AG04449 (cell line): ENCODE measurements around the gene SLC17A7.

Experiments
- CTCF ChIA-PET: fragments of 350-600 bp; formaldehyde crosslinking; extraction: SDS; loops from one replicate; lab custom pipeline; 2021; ENCODE audit warnings: antibody characterized with exemption; lab: Yijun Ruan, JAX
- POLR2A ChIA-PET: fragments of 400-600, 350-600 bp; formaldehyde crosslinking; extraction: SDS; loops from one replicate; lab custom pipeline; 2020; ENCODE audit warnings: antibody characterized with exemption, inconsistent platforms; lab: Yijun Ruan, JAX
- DNase-seq: peaks from one replicate; pipeline ENCODE4 v3.0.0-alpha.2; 2010; ENCODE audit warnings: low read depth, low spot score
- H3K4me3 ChIP-seq: 2 replicates; pipeline ENCODE4 v1.5.1; 2011; ENCODE audit warnings: low read depth, mild to moderate bottlenecking, control low read depth, low read length
- TF ChIP-seq, protein P1 (sequence below): IDR thresholded peaks from one replicate; pipeline ENCODE4 v1.5.1; 2011; ENCODE audit warnings: mild to moderate bottlenecking, moderate library complexity, low read length, control low read depth, inconsistent platforms; ENCODE audit not compliant: insufficient read depth; ENCODE audit errors: missing control alignments

Gene SLC17A7

DNA sequence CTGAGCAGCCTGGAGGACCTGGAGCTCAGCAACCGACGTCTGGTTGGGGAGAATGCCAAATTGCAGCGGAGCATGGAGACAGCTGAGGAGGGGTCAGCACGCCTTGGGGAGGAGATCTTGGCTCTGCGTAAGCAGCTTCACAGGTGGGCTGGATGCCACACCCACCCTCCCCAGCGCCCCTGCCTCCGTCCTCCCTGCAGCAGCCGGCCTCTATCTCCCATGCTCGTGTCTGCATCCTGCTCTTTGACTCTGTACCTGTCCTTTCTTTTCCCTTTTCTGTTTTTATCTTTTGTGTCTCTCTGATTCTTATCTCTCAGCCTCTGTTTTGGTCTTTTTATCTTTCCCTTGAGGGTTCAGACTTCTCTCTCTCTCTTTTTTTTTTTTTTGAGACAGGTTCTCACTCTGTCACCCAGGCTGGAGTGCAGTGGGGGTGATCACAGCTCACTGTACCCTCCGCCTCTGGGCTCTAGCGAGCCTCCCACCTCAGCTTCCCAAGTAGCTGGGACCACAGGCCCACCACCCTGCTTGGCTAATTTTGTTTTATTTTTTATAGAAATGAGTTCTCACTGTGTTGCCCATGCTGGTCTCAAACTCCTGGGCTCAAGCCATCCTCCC, 43.2 kb downstream of the SLC17A7 start:
- H3K4me3 ChIP-seq: no peak overlapping the region
- TF ChIP-seq, protein P1, sequence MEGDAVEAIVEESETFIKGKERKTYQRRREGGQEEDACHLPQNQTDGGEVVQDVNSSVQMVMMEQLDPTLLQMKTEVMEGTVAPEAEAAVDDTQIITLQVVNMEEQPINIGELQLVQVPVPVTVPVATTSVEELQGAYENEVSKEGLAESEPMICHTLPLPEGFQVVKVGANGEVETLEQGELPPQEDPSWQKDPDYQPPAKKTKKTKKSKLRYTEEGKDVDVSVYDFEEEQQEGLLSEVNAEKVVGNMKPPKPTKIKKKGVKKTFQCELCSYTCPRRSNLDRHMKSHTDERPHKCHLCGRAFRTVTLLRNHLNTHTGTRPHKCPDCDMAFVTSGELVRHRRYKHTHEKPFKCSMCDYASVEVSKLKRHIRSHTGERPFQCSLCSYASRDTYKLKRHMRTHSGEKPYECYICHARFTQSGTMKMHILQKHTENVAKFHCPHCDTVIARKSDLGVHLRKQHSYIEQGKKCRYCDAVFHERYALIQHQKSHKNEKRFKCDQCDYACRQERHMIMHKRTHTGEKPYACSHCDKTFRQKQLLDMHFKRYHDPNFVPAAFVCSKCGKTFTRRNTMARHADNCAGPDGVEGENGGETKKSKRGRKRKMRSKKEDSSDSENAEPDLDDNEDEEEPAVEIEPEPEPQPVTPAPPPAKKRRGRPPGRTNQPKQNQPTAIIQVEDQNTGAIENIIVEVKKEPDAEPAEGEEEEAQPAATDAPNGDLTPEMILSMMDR: no peak
- DNase-seq: no peak
- ChIA-PET POLR2A (interaction anchor here (0.6 kb wide), 1 partner anchor 26 kb away, joined by 3 read pairs; no protein-coding TSS in a partner anchor), CTCF (interaction anchor here (1.2 kb wide), 1 partner anchor 172 kb away, joined by 4 read pairs; no protein-coding TSS in a partner anchor)

DNA sequence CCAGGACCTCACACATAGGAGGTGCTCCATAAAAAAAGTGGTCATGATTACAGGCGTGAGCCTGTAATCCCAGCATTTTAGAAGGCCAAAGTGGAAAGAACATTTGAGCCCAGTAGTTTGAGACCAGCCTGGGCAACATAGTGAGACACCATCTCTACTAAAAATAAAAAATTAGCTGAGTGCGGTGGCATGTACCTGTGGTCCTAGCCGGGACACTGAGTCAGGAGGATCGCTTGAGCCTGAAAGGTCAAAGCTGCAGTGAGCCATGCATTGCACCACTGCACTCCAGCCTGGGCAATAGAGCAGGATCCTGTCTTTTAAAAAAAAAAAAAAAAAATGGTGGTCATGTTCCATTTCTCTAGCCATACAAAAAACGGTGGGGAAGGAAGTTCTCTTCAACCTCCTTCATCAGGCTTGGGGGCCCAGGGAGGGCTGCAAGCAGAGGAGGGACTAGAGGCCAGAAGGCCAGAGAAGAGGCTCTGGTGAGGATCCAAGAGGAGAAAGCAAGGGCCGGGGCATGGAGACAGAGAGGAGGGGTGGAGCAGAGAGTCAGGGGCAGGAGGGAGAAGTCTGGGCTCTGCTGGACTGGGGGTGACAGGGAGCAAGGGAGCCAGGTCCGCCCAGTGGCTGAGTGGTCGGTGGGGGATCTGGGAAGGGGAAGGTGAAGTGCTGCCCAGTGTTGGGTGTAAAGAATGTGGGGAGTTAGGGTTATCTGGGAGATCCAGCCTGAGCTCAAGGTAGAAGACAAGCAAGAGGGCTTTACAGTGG, 44.4 kb downstream of the SLC17A7 start:
- H3K4me3 ChIP-seq: no peak overlapping the region
- POLR2A ChIA-PET: no interaction called here
- CTCF ChIA-PET: interaction anchor here (1.2 kb wide), 1 partner anchor 171 kb away, joined by 4 read pairs; no protein-coding TSS in a partner anchor
- no peak for DNase-seq
- TF ChIP-seq, protein P1: no peak

DNA sequence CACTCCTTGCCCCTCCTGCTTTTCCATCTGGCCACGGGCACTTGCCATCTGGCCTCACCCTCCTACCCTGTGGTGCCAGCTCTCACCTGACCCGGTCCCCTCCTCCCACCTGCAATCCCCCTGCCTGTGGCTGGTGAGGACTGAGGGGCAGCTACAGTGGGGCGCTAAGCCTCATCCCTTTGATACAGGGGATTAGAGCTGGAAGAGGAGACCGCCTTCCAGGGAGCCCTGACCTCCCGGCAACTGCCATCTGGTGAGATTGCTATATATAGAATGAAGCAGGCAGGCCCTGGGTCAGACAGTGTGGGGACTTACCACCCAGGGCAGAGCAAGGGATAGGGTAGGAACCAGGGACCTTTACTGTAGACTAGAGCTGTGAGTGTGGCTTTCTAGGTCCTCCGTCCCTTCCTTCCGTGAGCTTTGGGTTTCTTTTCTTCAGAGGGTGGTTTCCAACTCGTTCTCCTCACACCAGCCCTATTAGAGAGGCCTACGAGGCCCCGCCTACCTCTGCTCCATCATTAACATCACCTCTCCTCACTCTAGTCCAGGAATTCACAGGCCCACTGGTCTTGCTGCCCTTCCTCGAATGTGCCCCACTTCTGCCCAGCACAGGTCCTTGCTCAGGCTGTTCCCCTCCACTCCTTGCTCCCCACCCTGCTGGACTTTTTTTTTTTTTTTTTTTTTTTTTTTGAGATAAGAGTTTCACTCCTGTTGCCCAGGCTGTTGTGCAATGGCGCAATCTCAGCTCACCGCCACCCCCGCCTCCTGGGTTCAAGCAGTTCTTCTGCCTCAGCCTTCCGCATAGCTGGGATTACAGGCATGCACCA, 45.5 kb downstream of the SLC17A7 start:
- no peak for DNase-seq
- H3K4me3 ChIP-seq: no peak overlapping the region
- TF ChIP-seq, protein P1: no peak
- POLR2A ChIA-PET: no interaction called here
- CTCF ChIA-PET: interaction anchor here (0.6 to 2.3 kb wide), 4 partner anchors 10 to 174 kb away, joined by 3 to 8 read pairs (median 4); no protein-coding TSS in a partner anchor

DNA sequence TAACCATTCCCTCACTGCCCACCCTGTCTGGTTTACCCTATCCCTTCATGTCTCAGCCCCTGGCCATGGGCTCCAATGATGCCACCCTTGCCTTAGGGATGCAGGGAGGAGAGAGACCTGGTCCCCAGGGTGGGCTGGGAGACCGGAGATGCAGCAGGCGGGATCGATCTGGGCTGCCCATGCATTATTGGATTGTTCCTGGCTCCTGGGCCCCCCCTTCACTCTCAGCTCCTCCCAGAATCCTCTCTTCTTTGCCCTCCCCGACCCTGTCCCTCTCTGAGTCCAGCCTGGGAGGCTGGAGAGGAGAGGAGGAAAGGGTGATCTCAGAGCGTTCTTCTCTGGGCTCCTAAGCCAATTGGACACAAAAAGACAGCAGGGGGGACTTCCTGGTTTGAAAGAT, 47.4 kb downstream of the SLC17A7 start:
- POLR2A ChIA-PET: no interaction called here

DNA sequence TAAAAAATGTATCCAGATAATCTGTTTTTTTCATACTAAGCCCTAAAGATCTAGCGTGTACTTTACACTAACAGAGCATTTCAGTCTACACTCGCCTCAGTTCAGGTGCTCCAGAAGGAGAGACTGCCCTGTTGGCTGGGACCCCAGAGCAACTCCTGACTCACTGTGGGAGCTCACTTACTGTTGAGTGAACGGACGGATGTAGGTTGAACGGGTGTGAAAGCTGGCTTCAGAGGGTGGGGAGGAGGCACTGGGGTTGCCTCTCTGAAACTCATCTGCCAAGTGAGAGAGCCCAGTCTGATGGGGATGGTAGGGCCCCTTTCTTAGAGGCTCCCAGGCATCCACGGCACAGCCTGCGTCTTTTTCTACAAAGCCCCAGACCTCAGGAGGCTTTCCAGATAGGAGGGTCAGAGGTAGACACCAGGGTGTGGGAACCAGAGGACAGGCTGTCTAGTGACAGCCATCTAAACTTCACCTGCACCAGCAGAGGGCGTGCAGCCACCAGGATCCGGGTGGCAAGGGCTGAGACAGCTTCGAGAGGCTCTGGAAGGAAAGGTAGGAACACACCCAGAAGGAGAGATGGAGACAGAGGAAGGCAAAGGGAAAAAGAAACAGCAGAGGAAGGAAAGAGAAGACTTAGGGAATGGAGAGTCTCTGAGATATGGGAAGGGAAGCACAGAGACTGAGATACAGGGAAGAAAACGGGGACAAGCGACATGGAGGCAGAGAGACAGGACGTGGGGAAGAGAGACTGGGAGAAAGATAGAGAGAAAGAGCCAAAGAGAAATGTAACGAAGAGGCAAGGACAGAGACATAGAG, 49.5 kb downstream of the SLC17A7 start:
- POLR2A ChIA-PET: no interaction called here
- TF ChIP-seq, protein P1: peak; percentile 81
- no peak overlapping the region for H3K4me3 ChIP-seq
- no peak for DNase-seq
- CTCF ChIA-PET: interaction anchor here (0.7 to 5.7 kb wide), 20 partner anchors 8 to 177 kb away, joined by 3 to 50 read pairs (median 5); partner anchors contain the start of genes GFY, PTH2 and SLC17A7

More for the DNA sequence above, 47.4 kb downstream of the SLC17A7 start:
- CTCF ChIA-PET: interaction anchor here (0.9 to 5.7 kb wide), 9 partner anchors 9 to 53 kb away, joined by 3 to 50 read pairs (median 4); no protein-coding TSS in a partner anchor
- DNase-seq: no peak
- TF ChIP-seq, protein P1: no peak
- no peak overlapping the region for H3K4me3 ChIP-seq
